OCI-M1 (cell line): ENCODE data around the gene POLR3H.
"Not testable (repeated sequence)": the region's sequence is repeated elsewhere in the genome, so short reads cannot be mapped to it uniquely, and the experiment has no call there.

ENCODE experiments used
- DNase-seq: peaks from one replicate; lab custom pipeline; 2025; lab: John Stamatoyannopoulos, UW

POLR3H gene

GRCh38 chr22:41543854-41544670 is at the start of gene POLR3H:
TSS of gene POLR3H (minus strand) at chr22:41544470. CDS start at chr22:41544101, 369 bp downstream.
- peak; percentile 98 for DNase-seq

- not testable (repeated sequence) for DNase-seq
Observed at GRCh38 chr22:41593336-41593960, 49.2 kb upstream of the POLR3H start.

GRCh38 chr22:41589391-41590241 is 45.3 kb upstream of the POLR3H start, which contains the start of gene PMM1:
TSS of gene PMM1 (minus strand) at chr22:41589840. CDS start at chr22:41589805, 35 bp downstream.
- DNase-seq, result peak; percentile 100

GRCh38 chr22:41587347-41587723 is 43.1 kb upstream of the POLR3H start:
- no peak for DNase-seq

- no peak for DNase-seq
Observed at GRCh38 chr22:41585898-41586297, 41.6 kb upstream of the POLR3H start.

GRCh38 chr22:41584881-41585280 is 40.6 kb upstream of the POLR3H start:
- no peak for DNase-seq

GRCh38 chr22:41582694-41583093 is 38.4 kb upstream of the POLR3H start:
- no peak for DNase-seq

GRCh38 chr22:41579997-41580355 is 35.7 kb upstream of the POLR3H start:
- DNase-seq, result no peak

GRCh38 chr22:41579297-41579996 is 35.2 kb upstream of the POLR3H start:
- DNase-seq, result no peak

- DNase-seq, result no peak
Observed at GRCh38 chr22:41578818-41579217, 34.5 kb upstream of the POLR3H start.

- DNase-seq, result no peak
Observed at GRCh38 chr22:41578114-41578513, 33.8 kb upstream of the POLR3H start.

GRCh38 chr22:41576877-41577276 is 32.6 kb upstream of the POLR3H start:
- DNase-seq, result peak; percentile 87

- DNase-seq, result no peak
Observed at GRCh38 chr22:41575533-41575932, 31.3 kb upstream of the POLR3H start.

GRCh38 chr22:41574847-41575381 is 30.6 kb upstream of the POLR3H start:
- no peak for DNase-seq

GRCh38 chr22:41573677-41574076 is 29.4 kb upstream of the POLR3H start:
- no peak for DNase-seq

GRCh38 chr22:41572305-41572704 is 28.0 kb upstream of the POLR3H start:
- DNase-seq, result not testable (repeated sequence)

GRCh38 chr22:41571786-41572185 is 27.5 kb upstream of the POLR3H start:
- no peak for DNase-seq

GRCh38 chr22:41570221-41570620 is 26.0 kb upstream of the POLR3H start:
- no peak for DNase-seq

- DNase-seq, result no peak
Observed at GRCh38 chr22:41568811-41569210, 24.5 kb upstream of the POLR3H start.

GRCh38 chr22:41567512-41567768 is 23.2 kb upstream of the POLR3H start:
- no peak for DNase-seq

- peak; percentile 74 for DNase-seq
Observed at GRCh38 chr22:41565403-41566054, 21.3 kb upstream of the POLR3H start.
